Peyer's patch (tissue), 4 donors: ENCODE results near the gene USP3. TPM values are rescaled to one million over a fixed set of nuclear protein-coding genes. Genes with fewer than 3 reads are reported as not detected.
"Not testable (repeated sequence)": the region's sequence is repeated elsewhere in the genome, so short reads cannot be mapped to it uniquely, and the experiment has no call there.

Experiments used
- DNase-seq, 3 donors: peaks; one replicate each; pipeline ENCODE4 v3.0.0-alpha.2; 2017 to 2019
- H3K27ac ChIP-seq, 4 donors: fragments of 200-600 bp; sonication (generic); one replicate each; pipeline ENCODE4 v1.5.1; 2016 to 2019
- H3K27me3 ChIP-seq, 2 donors: fragments of 200-600 bp; sonication (generic); one replicate each; pipeline ENCODE4 v1.5.1; 2019
- H3K36me3 ChIP-seq, 3 donors: fragments of 200-600 bp; sonication (generic); one replicate each; pipeline ENCODE4 v1.5.1; 2016 to 2019
- H3K4me1 ChIP-seq, 4 donors: fragments of 200-600 bp; sonication (generic); one replicate each; pipeline ENCODE4 v1.5.1; 2016 to 2019
- H3K4me3 ChIP-seq, 4 donors: fragments of 200-600 bp; sonication (generic); 1 replicate in 3 of 4; 2 replicates in 1 of 4; pipeline ENCODE4 v1.5.1; 2016 to 2019; ENCODE audit warnings: mild to moderate bottlenecking in 1 of 4
- H3K9me3 ChIP-seq, 4 donors: fragments of 200-600 bp; sonication (generic); one replicate each; pipeline ENCODE4 v1.5.1; 2016 to 2019; ENCODE audit warnings: mild to moderate bottlenecking in 1 of 4
- CTCF ChIP-seq, 6 experiments: fragments of 450-650 bp in 4 of 6; fragments of 200-600 bp in 2 of 6; sonication (generic) in 1 of 6; IDR thresholded peaks; one replicate each; pipeline ENCODE4 v1.5.1; 2017 to 2019; ENCODE audit warnings: antibody characterized with exemption in 6 of 6, mild to moderate bottlenecking in 3 of 6, moderate library complexity in 1 of 6
- POLR2A ChIP-seq, 2 donors: fragments of 450-650 bp; IDR thresholded peaks; one replicate each; pipeline ENCODE4 v1.5.1; 2017; ENCODE audit warnings: antibody characterized with exemption in 2 of 2, mild to moderate bottlenecking in 2 of 2, moderate library complexity in 2 of 2
- total RNA-seq, 4 donors: library from RNA; depleted of rRNA; stranded (reverse); fragments of >200 nt; gene quantifications; one replicate each; pipeline ENCODE4 v1.1.0, GENCODE V29; 2016

The USP3 gene
- total RNA-seq, 4 donors from 2014 or later, result 67.8 to 86.1 (median 76.9) TPM

DNA sequence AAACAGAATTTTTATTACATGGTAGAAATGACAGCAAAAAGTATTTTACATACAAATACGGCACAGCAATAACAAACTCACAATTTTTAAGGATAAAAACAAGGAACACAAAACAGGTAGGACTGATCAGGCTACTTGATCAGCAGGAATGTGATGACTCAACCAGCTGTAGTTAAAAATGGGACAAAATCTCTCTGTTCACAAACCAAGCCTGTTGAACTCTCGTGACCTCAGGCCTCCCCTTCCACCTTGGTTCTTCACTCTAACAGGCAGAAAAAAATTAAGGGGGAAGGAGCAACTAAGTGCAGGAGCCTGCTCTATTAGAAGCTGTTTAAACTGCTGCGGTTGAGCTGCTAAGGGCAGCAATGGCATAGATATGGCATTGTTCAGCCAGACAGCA is 111.5 kb downstream of the USP3 start:
- Histone ChIP-seq H3K27me3 (no peaks in the 10 kb centered on the region), H3K36me3 (peaks cover 0 to 41% (median 0%) of the 10 kb centered on the region in 3 donors), H3K27ac (no peak overlapping the region), H3K4me1 (peaks cover 0 to 3% (median under 1%) of the 10 kb centered on the region in 4 donors), H3K9me3 (no peaks in the 10 kb centered on the region), H3K4me3 (no peak overlapping the region)
- no peak for DNase-seq
- TF ChIP-seq CTCF (IDR thresholded peaks at IDR 0.05) (no peak), POLR2A (IDR thresholded peaks at IDR 0.05) (no peak)

DNA sequence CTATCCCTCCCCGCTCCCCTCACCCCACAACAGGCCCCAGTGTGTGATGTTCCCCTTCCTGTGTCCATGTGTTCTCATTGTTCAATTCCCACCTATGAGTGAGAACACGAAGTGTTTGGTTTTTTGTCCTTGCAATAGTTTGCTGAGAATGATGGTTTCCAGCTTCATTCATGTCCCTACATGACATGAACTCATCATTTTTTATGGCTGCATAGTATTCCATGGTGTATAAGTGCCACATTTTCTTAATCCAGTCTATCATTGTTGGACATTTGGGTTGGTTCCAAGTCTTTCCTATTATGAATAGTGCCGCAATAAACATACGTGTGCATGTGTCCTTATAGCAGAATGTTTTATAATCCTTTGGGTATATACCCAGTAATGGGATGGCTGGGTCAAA is 112.8 kb downstream of the USP3 start:
- not testable (repeated sequence) for H3K27ac ChIP-seq, H3K4me3 ChIP-seq, H3K9me3 ChIP-seq, H3K27me3 ChIP-seq, DNase-seq, H3K4me1 ChIP-seq
- H3K36me3 ChIP-seq, result peaks cover 0 to 43% (median 0%) of the 10 kb centered on the region in 3 donors

GRCh38 chr15:63617627-63618026 is 113.2 kb downstream of the USP3 start:
- H3K4me1 ChIP-seq, H3K27ac ChIP-seq, H3K9me3 ChIP-seq, DNase-seq, H3K4me3 ChIP-seq, H3K27me3 ChIP-seq: not testable (repeated sequence)
- H3K36me3 ChIP-seq, result peaks cover 0 to 43% (median 0%) of the 10 kb centered on the region in 3 donors

DNA sequence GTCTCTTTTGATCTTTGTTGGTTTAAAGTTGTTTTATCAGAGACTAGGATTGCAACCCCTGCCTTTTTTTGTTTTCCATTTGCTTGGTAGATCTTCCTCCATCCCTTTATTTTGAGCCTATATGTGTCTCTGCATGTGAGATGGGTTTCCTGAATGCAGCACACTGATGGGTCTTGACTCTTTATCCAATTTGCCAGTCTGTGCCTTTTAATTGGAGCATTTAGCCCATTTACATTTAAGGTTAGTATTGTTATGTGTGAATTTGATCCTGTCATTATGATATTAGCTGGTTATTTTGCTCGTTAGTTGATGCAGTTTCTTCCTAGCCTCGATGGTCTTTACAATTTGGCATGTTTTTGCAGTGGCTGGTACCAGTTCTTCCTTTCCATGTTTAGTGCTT is 116.4 kb downstream of the USP3 start:
- H3K27me3 ChIP-seq, H3K4me1 ChIP-seq, H3K9me3 ChIP-seq, H3K27ac ChIP-seq, DNase-seq, H3K4me3 ChIP-seq: not testable (repeated sequence)
- peaks cover 0 to 54% (median 0%) of the 10 kb centered on the region in 3 donors for H3K36me3 ChIP-seq

GRCh38 chr15:63623232-63623969 is 119.0 kb downstream of the USP3 start:
- no peak overlapping the region for H3K27ac ChIP-seq
- H3K4me3 ChIP-seq, result no peak overlapping the region
- H3K4me1 ChIP-seq, result no peaks in the 10 kb centered on the region
- H3K36me3 ChIP-seq, result peaks cover 0 to 72% (median 0%) of the 10 kb centered on the region in 3 donors
- DNase-seq, result no peak
- H3K27me3 ChIP-seq, result no peaks in the 10 kb centered on the region
- no peak for TF ChIP-seq POLR2A (IDR thresholded peaks at IDR 0.05)
- TF ChIP-seq CTCF (IDR thresholded peaks at IDR 0.05), result no peak
- no peaks in the 10 kb centered on the region for H3K9me3 ChIP-seq

DNA sequence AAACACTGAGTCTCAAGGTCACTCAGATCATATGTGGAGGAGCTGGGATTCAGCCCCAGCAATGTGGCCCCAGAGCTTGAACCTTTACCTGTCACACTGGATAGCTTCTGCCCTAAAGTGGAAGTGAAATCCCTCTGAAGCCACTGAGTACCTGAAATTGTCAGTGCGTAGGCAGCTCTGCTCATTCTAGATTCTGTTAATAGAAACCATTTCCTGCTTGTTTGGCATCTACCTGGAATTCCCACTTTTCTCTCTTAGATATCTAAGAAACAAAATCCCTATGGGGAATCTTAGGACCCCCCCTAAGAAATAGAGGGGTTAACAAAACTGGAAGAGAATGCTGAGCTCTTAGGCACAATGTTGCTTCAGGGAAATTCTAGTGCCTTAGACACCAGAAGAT is 122.6 kb downstream of the USP3 start:
- TF ChIP-seq POLR2A (IDR thresholded peaks at IDR 0.05), result no peak
- no peak for TF ChIP-seq CTCF (IDR thresholded peaks at IDR 0.05)
- no peaks in the 10 kb centered on the region for H3K27me3 ChIP-seq
- no peak for DNase-seq
- H3K4me1 ChIP-seq, result no peaks in the 10 kb centered on the region
- H3K4me3 ChIP-seq, result no peak overlapping the region
- peaks cover 0 to 100% (median 0%) of the 10 kb centered on the region in 3 donors for H3K36me3 ChIP-seq
- H3K27ac ChIP-seq, result no peak overlapping the region
- H3K9me3 ChIP-seq, result no peaks in the 10 kb centered on the region

- TF ChIP-seq POLR2A (IDR thresholded peaks at IDR 0.05) (no peak), CTCF (IDR thresholded peaks at IDR 0.05) (no peak)
- no peak for DNase-seq
- Histone ChIP-seq H3K4me3 (no peak overlapping the region), H3K4me1 (no peaks in the 10 kb centered on the region), H3K27me3 (no peaks in the 10 kb centered on the region), H3K36me3 (peaks cover 0 to 100% (median 0%) of the 10 kb centered on the region in 3 donors), H3K9me3 (no peaks in the 10 kb centered on the region), H3K27ac (no peak overlapping the region)
Measured at GRCh38 chr15:63628123-63628822, 123.9 kb downstream of the USP3 start.
